ENCODE data around the gene ETAA1. TPM values are rescaled to one million over a fixed set of nuclear protein-coding genes. Genes with fewer than 3 reads are reported as not detected.
A peak's percentile ranks its signal among the peaks of the same experiment; 100 is the strongest.

Gene ETAA1
- 3.9 TPM for total RNA-seq
- long read RNA-seq, partial matches to known transcripts = 0 of 3 reads
- long read RNA-seq, other reads (novel, unspliced or antisense) = 1 of 3 reads

DNA sequence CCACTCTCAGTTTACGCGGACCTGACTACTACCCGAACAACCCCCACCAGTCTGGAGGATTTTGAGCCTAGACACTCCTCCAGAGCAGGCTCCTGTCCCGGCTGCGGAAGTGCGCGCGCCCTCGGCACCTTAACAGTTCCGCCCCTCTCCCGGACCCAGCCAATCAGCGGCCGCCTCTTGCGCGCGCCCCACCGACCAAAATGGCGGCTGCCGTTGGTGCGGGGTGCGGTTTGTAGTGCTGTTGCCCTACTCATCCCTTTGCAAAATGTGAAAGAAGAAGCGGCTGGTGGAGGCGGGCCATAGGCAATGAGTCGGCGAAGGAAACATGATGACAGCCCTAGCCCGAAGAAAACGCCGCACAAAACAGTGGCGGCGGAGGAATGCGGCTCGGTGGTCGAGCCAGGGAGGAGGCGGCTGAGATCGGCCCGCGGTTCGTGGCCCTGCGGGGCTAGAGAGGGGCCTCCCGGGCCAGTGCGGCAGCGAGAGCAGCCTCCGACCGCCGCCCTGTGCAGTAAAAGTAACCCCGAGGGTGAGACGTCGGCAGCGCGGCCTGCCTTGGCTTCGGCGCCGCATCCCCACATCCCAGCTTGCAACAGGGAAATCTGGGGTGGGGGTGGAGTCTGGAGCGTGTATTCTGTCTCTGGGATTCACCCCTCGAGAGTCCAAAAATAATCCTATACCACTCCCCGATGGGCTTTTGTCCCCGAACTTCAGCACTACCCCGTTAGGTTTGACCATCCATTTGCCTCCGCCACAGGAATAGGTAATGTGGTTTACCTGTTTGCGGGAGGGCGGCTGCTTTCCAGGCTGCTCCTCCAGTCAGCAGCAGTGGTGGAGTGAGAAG lies at the start of gene ETAA1:
ETAA1 (plus strand) TSS at position 191 of the 844 bp plus-strand sequence; CDS start at position 307, 116 bp downstream.
- intact Hi-C loops (cut with micrococcal nuclease) = no loop called here
- peak; percentile 100 for ATAC-seq
- DNase-seq = peak; percentile 96

DNA sequence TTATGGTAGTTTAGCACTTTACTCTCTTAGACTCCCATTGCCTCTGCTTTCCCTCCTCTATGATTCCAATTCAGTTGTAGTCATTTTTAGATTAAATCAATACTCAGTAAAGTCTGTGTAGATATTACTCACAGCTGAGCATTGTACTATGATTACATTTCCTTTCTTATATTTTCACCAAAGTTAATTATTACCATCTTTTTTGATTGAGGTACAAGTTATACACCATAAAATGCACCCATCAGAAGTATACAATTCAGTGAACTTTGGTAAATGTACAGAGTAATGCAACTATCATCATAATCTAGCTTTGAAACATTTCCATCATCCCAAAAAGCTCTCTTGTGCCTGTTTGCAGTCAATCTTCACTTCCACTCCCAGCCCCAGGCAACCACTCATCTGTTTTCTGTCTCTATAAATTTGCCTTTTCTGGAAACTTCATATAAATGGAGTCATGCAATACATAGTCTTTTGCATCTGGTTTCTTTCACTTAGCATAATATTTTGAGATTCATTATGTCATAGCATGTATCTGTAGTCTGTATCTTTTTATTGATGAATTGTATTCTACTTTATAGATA lies 30.2 kb upstream of the ETAA1 start:
- intact Hi-C loops (cut with micrococcal nuclease) = no loop called here
- DNase-seq (no peak), ATAC-seq (no peak)

DNA sequence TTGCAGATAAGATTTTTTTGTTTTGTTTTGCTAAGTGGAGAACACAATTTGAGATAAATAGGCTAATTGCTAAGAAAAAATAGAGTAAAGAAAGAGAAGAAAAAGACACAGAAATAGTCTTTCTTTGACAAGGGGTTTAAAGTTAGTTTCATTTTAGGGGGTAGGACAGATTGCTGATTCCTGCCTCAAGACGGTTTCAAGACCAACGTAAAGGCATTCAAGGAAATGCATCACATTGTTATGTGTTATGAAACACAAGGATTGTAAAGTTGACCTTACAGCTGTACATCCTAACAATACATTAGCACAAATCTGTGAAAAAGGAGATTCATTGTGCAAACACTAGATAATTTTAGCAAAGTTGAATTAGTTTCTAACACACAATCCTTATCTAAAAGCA lies 22.7 kb upstream of the ETAA1 start:
- DNase-seq (no peak), ATAC-seq (no peak)
- intact Hi-C loops (cut with micrococcal nuclease) = no loop called here

DNA sequence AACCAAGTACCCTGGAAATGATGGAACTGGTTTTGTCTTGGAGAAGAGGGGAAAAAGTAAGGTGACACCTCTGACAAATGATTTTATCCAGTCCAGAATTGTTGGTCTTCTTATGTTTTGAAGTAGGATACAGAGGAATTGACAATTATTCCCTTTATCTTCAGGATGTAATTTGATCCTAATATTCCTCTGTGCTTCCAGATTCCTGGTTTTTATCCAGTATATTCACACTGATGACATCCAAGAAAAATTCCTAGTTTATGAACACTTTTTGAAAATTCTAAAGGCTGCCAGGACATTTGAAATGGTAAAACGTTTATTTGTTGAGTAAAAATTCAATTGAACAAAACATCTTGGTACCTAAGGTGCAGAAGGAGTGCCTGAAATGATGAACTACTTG lies 22.2 kb upstream of the ETAA1 start:
- ATAC-seq (no peak), DNase-seq (no peak)
- intact Hi-C loops (cut with micrococcal nuclease) = no loop called here

GRCh38 chr2:67378555-67378954 lies 18.6 kb upstream of the ETAA1 start:
- intact Hi-C loops (cut with micrococcal nuclease) = no loop called here
- DNase-seq (no peak), ATAC-seq (no peak)

GRCh38 chr2:67379048-67379447 lies 18.1 kb upstream of the ETAA1 start:
- ATAC-seq (no peak), DNase-seq (no peak)
- intact Hi-C loops (cut with micrococcal nuclease) = no loop called here

- DNase-seq (no peak), ATAC-seq (no peak)
- intact Hi-C loops (cut with micrococcal nuclease) = no loop called here
These were observed 12.9 kb upstream of the ETAA1 start for GRCh38 chr2:67384123-67384822.

DNA sequence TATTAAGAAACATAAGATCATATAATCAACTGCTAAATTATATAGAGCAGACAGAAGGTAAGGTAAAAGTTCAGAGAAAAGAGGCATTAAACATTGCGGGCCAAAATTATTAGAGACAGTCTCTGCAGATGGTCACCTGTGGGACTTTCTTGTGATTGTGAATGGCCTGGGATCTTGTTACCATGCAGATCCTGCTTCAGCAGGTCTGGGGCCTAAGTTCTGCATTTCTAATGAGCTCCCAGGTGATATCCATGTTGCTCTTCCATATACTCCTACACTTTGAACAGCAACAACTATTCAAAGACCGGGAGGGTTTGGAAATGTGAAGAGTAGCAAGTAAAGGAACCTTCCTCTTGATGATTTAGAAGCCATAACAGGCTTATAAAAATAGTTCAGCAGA lies 8.5 kb upstream of the ETAA1 start:
- intact Hi-C loops (cut with micrococcal nuclease) = no loop called here
- no peak for DNase-seq
- ATAC-seq = no peak

DNA sequence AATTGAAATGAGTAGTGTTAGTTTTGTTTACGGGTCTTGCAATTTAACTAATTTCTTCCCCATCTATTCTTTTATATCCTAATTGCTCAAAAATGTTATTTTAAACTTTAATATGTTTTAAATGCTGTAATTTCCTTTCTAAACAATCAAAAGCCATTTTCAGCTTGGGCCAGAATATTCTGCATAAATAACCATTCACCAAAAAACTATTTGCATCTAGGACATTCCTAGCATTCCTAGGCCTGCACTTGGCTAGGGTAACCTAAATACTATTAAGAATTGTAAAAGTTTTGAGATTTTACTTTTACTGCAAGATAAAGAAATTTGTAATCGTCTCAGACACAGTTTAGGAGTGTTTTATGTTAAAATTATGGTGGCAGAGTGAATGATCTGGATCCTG lies 7.8 kb upstream of the ETAA1 start:
- intact Hi-C loops (cut with micrococcal nuclease) = no loop called here
- ATAC-seq (no peak), DNase-seq (no peak)

- intact Hi-C loops (cut with micrococcal nuclease) = no loop called here
- no peak for DNase-seq
- no peak for ATAC-seq
These were observed 7.3 kb upstream of the ETAA1 start for GRCh38 chr2:67389788-67390187.

GRCh38 chr2:67393237-67393636 lies 3.9 kb upstream of the ETAA1 start:
- DNase-seq (no peak), ATAC-seq (no peak)
- intact Hi-C loops (cut with micrococcal nuclease) = no loop called here

DNA sequence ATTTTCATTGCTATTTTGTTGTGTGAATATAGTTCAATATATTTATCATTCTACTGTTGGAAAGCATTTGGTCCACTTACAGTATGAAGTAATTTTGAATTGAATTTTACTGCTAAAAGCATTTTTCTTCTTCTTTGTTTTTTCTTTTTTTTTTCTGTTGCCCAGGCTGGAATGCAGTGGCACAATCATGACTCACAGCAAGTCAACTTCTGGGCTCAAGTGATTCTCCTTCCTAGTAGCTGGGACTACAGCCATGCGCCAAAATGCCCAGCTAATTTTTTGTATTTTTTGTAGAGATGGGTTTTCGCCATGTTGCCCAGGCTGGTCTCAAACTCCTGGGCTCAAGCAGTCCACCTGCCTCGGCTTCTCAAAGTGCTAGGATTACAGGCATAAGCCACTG lies 2.4 kb upstream of the ETAA1 start:
- ATAC-seq = no peak
- intact Hi-C loops (cut with micrococcal nuclease) = no loop called here
- DNase-seq = no peak

GRCh38 chr2:67399144-67399543 lies 2.0 kb downstream of the ETAA1 start:
- DNase-seq (no peak), ATAC-seq (no peak)
- intact Hi-C loops (cut with micrococcal nuclease) = no loop called here

DNA sequence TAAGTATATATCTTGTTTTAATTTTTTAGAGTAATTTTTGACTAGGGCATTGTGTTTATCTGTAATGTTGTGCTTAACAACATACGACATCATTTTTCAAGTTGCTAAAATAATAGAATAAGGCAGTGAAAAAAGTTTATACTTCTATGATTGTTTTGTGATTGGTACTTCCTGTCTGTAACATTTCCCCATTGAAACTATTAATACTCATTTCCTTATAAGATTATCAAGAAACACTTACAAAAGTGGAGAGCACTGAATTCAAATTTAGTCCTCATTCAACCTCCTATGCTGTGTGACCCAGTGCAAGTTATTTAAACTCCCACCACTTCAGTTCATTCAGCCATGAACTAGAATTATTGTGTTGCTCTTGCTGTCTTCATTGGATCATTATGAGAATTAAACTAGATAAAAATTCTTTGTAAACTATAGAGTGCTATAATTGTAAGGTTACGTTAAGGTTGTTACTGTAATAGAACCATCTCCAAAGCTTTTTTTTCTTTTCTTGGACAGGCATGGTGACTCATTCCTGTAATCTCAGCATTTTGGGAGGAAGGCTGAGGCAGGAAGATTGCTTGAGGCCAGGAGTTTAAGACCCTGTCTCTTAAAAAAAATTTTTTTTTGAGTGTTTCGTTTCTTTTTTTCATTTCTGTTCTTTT lies 2.8 kb downstream of the ETAA1 start:
- intact Hi-C loops (cut with micrococcal nuclease) = no loop called here

GRCh38 chr2:67400560-67401485 lies 3.7 kb downstream of the ETAA1 start:
- ATAC-seq (no peak), DNase-seq (no peak)
- intact Hi-C loops (cut with micrococcal nuclease) = no loop called here

More for the DNA sequence above, 2.8 kb downstream of the ETAA1 start:
- DNase-seq = no peak
- ATAC-seq = no peak

DNA sequence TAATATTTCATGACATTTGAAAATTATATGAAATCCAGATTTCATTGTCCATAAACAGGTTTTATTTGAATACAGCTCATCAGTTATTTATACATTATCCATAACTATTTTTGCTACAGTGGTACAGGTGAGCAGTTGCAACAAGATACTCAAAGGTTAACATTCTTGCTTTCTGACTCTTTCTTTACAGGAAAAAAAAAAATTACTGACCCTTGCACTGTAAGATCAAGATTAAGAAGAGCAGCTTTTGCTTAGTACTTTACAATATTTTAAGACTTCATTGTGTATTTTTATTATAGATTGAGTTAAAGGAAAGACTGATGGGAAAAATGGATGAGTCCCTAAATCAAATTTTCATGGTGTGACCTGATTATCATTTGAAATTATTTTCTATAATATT lies 11.2 kb downstream of the ETAA1 start:
- ATAC-seq (no peak), DNase-seq (no peak)
- intact Hi-C loops (cut with micrococcal nuclease) = no loop called here

DNA sequence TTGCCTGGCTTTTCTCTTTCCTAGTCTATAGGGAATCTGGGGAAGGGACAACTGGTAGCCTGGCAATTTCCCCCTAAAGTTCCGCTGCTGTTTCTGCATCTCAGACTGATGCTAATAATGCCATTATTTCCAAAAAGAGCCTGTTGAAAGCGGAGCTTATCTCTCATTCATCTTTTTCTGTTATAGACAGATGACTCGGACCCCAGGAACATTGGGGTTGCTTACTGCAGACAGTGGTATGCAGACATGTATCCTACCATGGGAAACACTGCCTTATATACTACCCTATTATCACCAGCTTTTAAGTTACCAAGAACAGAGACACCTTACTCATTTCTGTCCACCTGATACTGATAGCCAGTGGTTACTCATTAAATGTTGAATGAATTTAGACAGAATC lies 15.3 kb downstream of the ETAA1 start:
- DNase-seq (no peak), ATAC-seq (no peak)
- intact Hi-C loops (cut with micrococcal nuclease) = no loop called here

GRCh38 chr2:67414867-67415266 lies 17.7 kb downstream of the ETAA1 start:
- DNase-seq (no peak), ATAC-seq (no peak)
- intact Hi-C loops (cut with micrococcal nuclease) = no loop called here

GRCh38 chr2:67416136-67416535 lies 19.0 kb downstream of the ETAA1 start:
- intact Hi-C loops (cut with micrococcal nuclease) = no loop called here
- ATAC-seq = no peak
- no peak for DNase-seq
